Breast epithelium (tissue), 4 donors: ENCODE results near the gene CADM3. TPM values are rescaled to one million over a fixed set of nuclear protein-coding genes. Genes with fewer than 3 reads are reported as not detected.
A peak's percentile ranks its signal among the peaks of the same experiment; 100 is the strongest.

Source experiments
- DNase-seq, 2 donors: peaks; one replicate each; pipeline ENCODE4 v3.0.0-alpha.2; 2019; ENCODE audit warnings: low spot score in 2 of 2
- H3K27ac ChIP-seq, 2 donors: fragments of 200-600 bp; sonication (generic) in 1 of 2; one replicate each; pipeline ENCODE4 v1.5.1; 2016 to 2019; ENCODE audit warnings: mild to moderate bottlenecking in 1 of 2
- H3K27me3 ChIP-seq, 2 donors: fragments of 200-600 bp; sonication (generic) in 1 of 2; one replicate each; pipeline versions ENCODE4 v1.5.1 to v1.6.0; 2017 to 2019; ENCODE audit warnings: control low read depth in 1 of 2, mild to moderate bottlenecking in 1 of 2
- H3K36me3 ChIP-seq: fragments of 200-600 bp; one replicate; pipeline ENCODE4 v1.5.1; 2019
- H3K4me1 ChIP-seq, 2 donors: fragments of 200-600 bp; sonication (generic); one replicate each; pipeline ENCODE4 v1.5.1; 2016 to 2019; ENCODE audit warnings: control low read depth in 1 of 2
- H3K4me3 ChIP-seq, 3 donors: fragments of 200-600 bp; sonication (generic); 1 replicate in 2 of 3; 2 replicates in 1 of 3; pipeline ENCODE4 v1.5.1; 2016 to 2019; ENCODE audit warnings: mild to moderate bottlenecking in 3 of 3, moderate library complexity in 2 of 3
- H3K9me3 ChIP-seq, 2 donors: fragments of 200-600 bp; sonication (generic) in 1 of 2; one replicate each; pipeline ENCODE4 v1.5.1; 2016 to 2019; ENCODE audit warnings: control low read depth in 1 of 2
- POLR2A ChIP-seq: fragments of 450-650 bp; IDR thresholded peaks from one replicate; pipeline ENCODE4 v1.6.1; 2016; ENCODE audit warnings: antibody characterized with exemption, mild to moderate bottlenecking, moderate library complexity
- POLR2AphosphoS5 ChIP-seq, 3 donors: sonication (generic); formaldehyde crosslinking; IDR thresholded peaks; one replicate each; pipeline ENCODE4 v1.6.1; 2017; ENCODE audit warnings: antibody characterized with exemption in 3 of 3
- intact Hi-C: fragments of 100-400 bp; cut with DNase I; formaldehyde crosslinking; loops from one replicate; pipeline ENCODE4 v1.15.1; 2023; ENCODE audit warnings: low total_unique reads
- total RNA-seq, 3 donors: library from RNA; depleted of rRNA; stranded (reverse); fragments of >200 nt; gene quantifications; one replicate each; pipeline ENCODE4 v1.1.0, GENCODE V29; 2016
- TF ChIP-seq, protein P1 (sequence below), 3 donors: fragments of 450-650 bp; IDR thresholded peaks; one replicate each; pipeline ENCODE4 v1.5.1; 2016 to 2017; ENCODE audit warnings: antibody characterized with exemption in 3 of 3, mild to moderate bottlenecking in 3 of 3, moderate library complexity in 3 of 3

Gene CADM3
- total RNA-seq, 3 donors from 2014 or later = 5.2 to 22.6 (median 15.2) TPM

DNA sequence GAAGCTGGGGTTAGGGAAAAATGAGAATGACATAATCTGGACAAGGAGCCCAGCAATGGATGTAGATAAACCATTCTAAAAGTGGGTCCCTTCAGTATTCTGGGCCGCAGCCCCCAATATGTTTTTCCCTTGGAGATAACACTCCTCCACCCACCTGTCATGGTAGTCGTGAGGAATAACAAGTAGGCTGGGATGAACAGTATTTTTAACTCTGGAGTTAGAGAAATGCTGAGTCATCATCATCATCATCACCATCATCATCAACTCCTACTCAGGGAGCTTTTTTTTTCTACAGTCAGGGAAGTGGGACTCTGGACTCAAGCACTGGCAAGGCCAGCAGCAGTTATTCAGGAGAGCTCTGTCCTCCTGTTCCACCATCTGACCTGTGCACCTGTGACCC lies 12.8 kb downstream of the CADM3 start:
- no peak for DNase-seq
- no peak overlapping the region for H3K27ac ChIP-seq
- no peak for TF ChIP-seq POLR2A
- TF ChIP-seq, protein P1, sequence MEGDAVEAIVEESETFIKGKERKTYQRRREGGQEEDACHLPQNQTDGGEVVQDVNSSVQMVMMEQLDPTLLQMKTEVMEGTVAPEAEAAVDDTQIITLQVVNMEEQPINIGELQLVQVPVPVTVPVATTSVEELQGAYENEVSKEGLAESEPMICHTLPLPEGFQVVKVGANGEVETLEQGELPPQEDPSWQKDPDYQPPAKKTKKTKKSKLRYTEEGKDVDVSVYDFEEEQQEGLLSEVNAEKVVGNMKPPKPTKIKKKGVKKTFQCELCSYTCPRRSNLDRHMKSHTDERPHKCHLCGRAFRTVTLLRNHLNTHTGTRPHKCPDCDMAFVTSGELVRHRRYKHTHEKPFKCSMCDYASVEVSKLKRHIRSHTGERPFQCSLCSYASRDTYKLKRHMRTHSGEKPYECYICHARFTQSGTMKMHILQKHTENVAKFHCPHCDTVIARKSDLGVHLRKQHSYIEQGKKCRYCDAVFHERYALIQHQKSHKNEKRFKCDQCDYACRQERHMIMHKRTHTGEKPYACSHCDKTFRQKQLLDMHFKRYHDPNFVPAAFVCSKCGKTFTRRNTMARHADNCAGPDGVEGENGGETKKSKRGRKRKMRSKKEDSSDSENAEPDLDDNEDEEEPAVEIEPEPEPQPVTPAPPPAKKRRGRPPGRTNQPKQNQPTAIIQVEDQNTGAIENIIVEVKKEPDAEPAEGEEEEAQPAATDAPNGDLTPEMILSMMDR (IDR thresholded peaks at IDR 0.05) = no peak
- H3K4me3 ChIP-seq = no peak overlapping the region
- intact Hi-C loops = no loop called here
- H3K36me3 ChIP-seq = no peaks in the 10 kb centered on the region
- no peaks in the 10 kb centered on the region for H3K9me3 ChIP-seq
- H3K27me3 ChIP-seq = peaks cover 0 to 13% of the 10 kb centered on the region in 2 donors
- H3K4me1 ChIP-seq = no peaks in the 10 kb centered on the region

DNA sequence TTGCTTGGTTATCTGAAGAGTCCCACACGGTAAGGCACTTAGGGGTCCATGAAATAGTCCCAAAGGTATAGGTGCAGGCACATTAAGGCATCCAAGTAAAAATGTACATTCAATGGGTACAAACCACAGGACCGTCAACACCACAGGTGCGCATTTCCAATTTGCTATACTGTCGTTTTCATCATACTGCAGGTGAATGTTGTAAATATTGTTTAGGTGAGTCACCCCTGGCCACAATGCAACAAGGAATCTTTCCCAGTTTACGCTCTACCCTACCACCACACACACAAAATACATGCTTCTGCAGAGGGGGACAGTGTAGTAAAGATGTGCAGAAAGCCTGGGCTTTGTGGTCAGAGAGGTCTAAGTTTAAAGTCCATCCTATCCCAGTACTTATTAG lies 13.7 kb downstream of the CADM3 start:
- H3K9me3 ChIP-seq = no peaks in the 10 kb centered on the region
- peaks cover 0 to 13% of the 10 kb centered on the region in 2 donors for H3K27me3 ChIP-seq
- no peaks in the 10 kb centered on the region for H3K36me3 ChIP-seq
- DNase-seq = no peak
- no peak overlapping the region for H3K4me3 ChIP-seq
- H3K27ac ChIP-seq = no peak overlapping the region
- intact Hi-C loops = no loop called here
- TF ChIP-seq, protein P1 (IDR thresholded peaks at IDR 0.05) = no peak
- TF ChIP-seq POLR2AphosphoS5 (IDR thresholded peaks at IDR 0.05) (no peak), POLR2A (no peak)
- H3K4me1 ChIP-seq = no peaks in the 10 kb centered on the region

DNA sequence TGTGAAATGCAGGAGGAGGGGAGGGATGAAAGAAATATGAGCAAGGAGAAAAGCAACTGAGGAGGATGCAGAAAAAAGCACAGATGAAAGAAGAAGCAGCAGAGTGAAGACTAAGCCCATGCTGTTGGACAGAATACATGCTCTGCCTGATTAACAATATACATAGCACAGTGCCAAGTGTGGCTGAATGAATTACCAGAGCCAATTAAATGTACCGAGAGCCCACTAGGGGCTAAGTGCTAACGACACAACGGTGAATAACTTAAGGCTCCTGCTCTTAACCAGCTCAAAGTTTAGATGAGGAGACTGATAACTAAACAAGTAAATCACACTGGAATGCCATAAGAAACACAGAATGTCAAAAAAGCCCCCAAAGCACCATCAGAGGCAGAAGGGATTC lies 15.6 kb downstream of the CADM3 start:
- H3K27ac ChIP-seq = no peak overlapping the region

DNA sequence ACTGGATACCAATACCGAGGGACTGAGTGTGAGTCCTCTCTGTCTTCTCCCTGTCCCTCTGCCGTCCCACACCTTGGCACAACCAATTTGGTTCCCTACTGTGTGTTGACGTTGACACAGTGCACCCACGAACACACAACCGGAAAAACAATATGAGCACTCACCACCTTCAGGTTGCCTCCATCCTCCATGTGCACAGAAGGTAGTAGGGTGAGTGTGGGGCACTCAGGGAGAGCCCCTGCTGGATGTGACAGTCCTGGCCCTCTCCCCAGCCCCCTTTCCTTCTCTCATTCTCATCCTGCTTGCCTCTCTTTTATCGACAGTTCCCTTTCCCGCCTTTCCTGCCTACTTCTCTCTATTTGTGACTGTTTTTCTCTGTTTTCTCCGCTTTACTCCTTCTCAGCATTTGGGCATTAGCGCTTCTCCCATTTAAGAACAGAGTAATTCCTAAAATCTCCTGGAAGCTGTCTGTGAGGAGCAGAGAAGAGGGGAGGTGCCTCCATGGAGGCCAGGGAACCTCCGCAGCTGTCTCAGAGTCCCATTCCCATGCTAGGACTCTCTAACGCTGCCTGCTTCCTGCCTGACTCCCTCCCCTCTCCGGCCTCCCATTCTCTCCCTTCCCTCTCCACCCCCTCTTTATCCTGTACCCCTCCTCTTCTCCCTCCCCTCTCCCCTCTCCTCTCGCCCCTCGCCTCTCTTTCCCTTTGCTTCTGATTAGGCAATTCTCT lies 16.4 kb downstream of the CADM3 start:
- no peak for TF ChIP-seq POLR2AphosphoS5 (IDR thresholded peaks at IDR 0.05)
- TF ChIP-seq POLR2A = no peak
- TF ChIP-seq, protein P1 (IDR thresholded peaks at IDR 0.05) = no peak
- Histone ChIP-seq H3K9me3 (no peaks in the 10 kb centered on the region), H3K4me1 (no peaks in the 10 kb centered on the region), H3K27me3 (peaks cover 0 to 6% of the 10 kb centered on the region in 2 donors), H3K4me3 (peak overlapping the region; percentile 17 to 56 (median 36)), H3K36me3 (no peaks in the 10 kb centered on the region), H3K27ac (no peak overlapping the region)
- no peak for DNase-seq
- intact Hi-C loops = no loop called here

More for the DNA sequence above, 15.6 kb downstream of the CADM3 start:
- Histone ChIP-seq H3K36me3 (no peaks in the 10 kb centered on the region), H3K9me3 (no peaks in the 10 kb centered on the region), H3K4me3 (no peak overlapping the region), H3K27me3 (peaks cover 0 to 6% of the 10 kb centered on the region in 2 donors), H3K4me1 (no peaks in the 10 kb centered on the region)
- no peak for TF ChIP-seq POLR2A
- TF ChIP-seq, protein P1 (IDR thresholded peaks at IDR 0.05) = no peak
- no peak for TF ChIP-seq POLR2AphosphoS5 (IDR thresholded peaks at IDR 0.05)
- intact Hi-C loops = no loop called here
- DNase-seq = no peak

DNA sequence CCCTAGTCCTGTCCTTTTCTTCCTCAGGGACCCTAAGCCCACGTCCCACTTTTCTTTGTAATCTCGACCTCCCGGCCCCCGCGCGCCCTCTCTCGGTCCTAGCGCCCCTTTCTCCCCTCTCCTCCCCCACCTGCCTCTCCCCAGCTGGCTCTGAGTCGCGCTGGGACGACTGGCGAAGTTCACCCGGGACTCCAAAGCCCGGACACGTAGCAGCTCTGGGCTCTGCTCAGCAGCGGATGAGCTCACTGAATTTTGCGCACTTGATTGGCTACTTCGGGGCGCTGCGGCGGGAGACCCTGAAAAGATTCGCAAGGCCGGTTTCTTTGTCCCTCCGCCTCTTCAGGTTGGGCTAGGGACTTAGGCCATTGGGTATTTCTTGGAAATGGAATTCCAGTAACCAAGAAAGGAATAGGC lies 17.0 kb downstream of the CADM3 start:
- Histone ChIP-seq H3K4me3 (peak overlapping the region; percentile 17 to 56 (median 36)), H3K27ac (no peak overlapping the region), H3K9me3 (no peaks in the 10 kb centered on the region), H3K27me3 (peaks cover 0 to 6% of the 10 kb centered on the region in 2 donors), H3K4me1 (no peaks in the 10 kb centered on the region), H3K36me3 (no peaks in the 10 kb centered on the region)
- intact Hi-C loops = no loop called here
- no peak for DNase-seq
- no peak for TF ChIP-seq POLR2A
- TF ChIP-seq, protein P1 (IDR thresholded peaks at IDR 0.05) = no peak
- no peak for TF ChIP-seq POLR2AphosphoS5 (IDR thresholded peaks at IDR 0.05)
